K562 (cell line): ENCODE data around the gene PHACTR2. TPM values are rescaled to one million over a fixed set of nuclear protein-coding genes. Genes with fewer than 3 reads are reported as not detected.

ENCODE experiments used
- ARID2 ChIP-seq: fragments of 450-650 bp; IDR thresholded peaks from 2 replicates; pipeline ENCODE4 v1.6.1; 2017; ENCODE audit warnings: antibody characterized with exemption, mild to moderate bottlenecking
- BRF1 ChIP-seq: IDR thresholded peaks from 3 replicates; pipeline ENCODE4 v1.6.1; 2011; ENCODE audit warnings: borderline replicate concordance, mild to moderate bottlenecking; ENCODE audit not compliant: insufficient read length; ENCODE audit errors: extremely low read depth
- E2F8 ChIP-seq: fragments of 450-650 bp; IDR thresholded peaks from 2 replicates; pipeline ENCODE4 v1.7.1; 2018; ENCODE audit warnings: mild to moderate bottlenecking, low read depth; ENCODE audit not compliant: partially characterized antibody
- ESRRB ChIP-seq: fragments of 250-450 bp; sonication (Bioruptor Pico); IDR thresholded peaks from 2 replicates; pipeline ENCODE4 v1.5.0; 2020; ENCODE audit warnings: mild to moderate bottlenecking, moderate library complexity, borderline replicate concordance
- FOXA1 ChIP-seq: fragments of 450-650 bp; IDR thresholded peaks from 2 replicates; pipeline ENCODE4 v1.6.1; 2016; ENCODE audit warnings: mild to moderate bottlenecking, borderline replicate concordance
- MBD2 ChIP-seq: sonication (generic); IDR thresholded peaks from 2 replicates; pipeline ENCODE4 v1.6.1; 2016; ENCODE audit warnings: low read depth, borderline replicate concordance
- NFE2L1 ChIP-seq: fragments of 450-650 bp; IDR thresholded peaks from 2 replicates; pipeline ENCODE4 v1.6.1; 2016; ENCODE audit warnings: missing genetic modification characterization, low read depth, mild to moderate bottlenecking, missing compliant biosample characterization, moderate library complexity, borderline replicate concordance
- NFIC ChIP-seq: fragments of 450-650 bp; IDR thresholded peaks from 2 replicates; pipeline ENCODE4 v1.6.1; 2017; ENCODE audit warnings: mild to moderate bottlenecking, inconsistent platforms
- PHB2 ChIP-seq: fragments of 450-650 bp; IDR thresholded peaks from 2 replicates; pipeline ENCODE4 v1.6.1; 2017; ENCODE audit warnings: low read depth
- TAF1 ChIP-seq: IDR thresholded peaks from 2 replicates; pipeline ENCODE4 v1.6.1; 2011; ENCODE audit warnings: mild to moderate bottlenecking, low read length, moderate library complexity; ENCODE audit not compliant: insufficient read depth, control insufficient read depth, severe bottlenecking; ENCODE audit errors: extremely low read depth
- TEAD1 ChIP-seq, 2 experiments: fragments of 450-650 bp in 1 of 2; sonication (generic) in 1 of 2; formaldehyde crosslinking; IDR thresholded peaks; 2 replicates each; pipeline versions ENCODE4 v1.4.0 to v1.8.0; 2020 to 2022; ENCODE audit warnings: mild to moderate bottlenecking in 2 of 2, missing genetic modification reagents in 1 of 2
- TEAD4 ChIP-seq, 2 experiments: sonication (generic) in 1 of 2; formaldehyde crosslinking in 1 of 2; IDR thresholded peaks; 2 replicates each; pipeline versions ENCODE4 v1.6.1 to v1.8.0; 2012 to 2022; ENCODE audit warnings: borderline replicate concordance in 1 of 2, inconsistent platforms in 1 of 2, low read length in 1 of 2, mild to moderate bottlenecking in 1 of 2, missing genetic modification reagents in 1 of 2
- ZBTB34 ChIP-seq: fragments of 250-450 bp; sonication (Bioruptor Pico); IDR thresholded peaks from 2 replicates; pipeline ENCODE4 v1.8.0; 2021; ENCODE audit warnings: mild to moderate bottlenecking, moderate library complexity
- ZC3H8 ChIP-seq: fragments of 450-650 bp; IDR thresholded peaks from 2 replicates; pipeline ENCODE4 v1.6.1; 2017
- ZNF407 ChIP-seq: fragments of 450-650 bp; IDR thresholded peaks from 2 replicates; pipeline ENCODE4 v1.6.1; 2016; ENCODE audit warnings: low read depth
- polyA plus RNA-seq, 8 experiments: library from polyadenylated mRNA; depleted of rRNA in 4 of 8; stranded (reverse) in 5 of 8; unstranded in 3 of 8; fragments of >200 nt; fragmentation: Nextera tagmentation in 2 of 8; fragmentation: Illumina TruSeq in 1 of 8; extraction: Ambion mirVana in 2 of 8; extraction: Trizol in 1 of 8; gene quantifications; 2 replicates each; pipeline versions ENCODE4 v1.2.1 to v1.2.3, GENCODE V29; 2011 to 2014; ENCODE audit warnings: inconsistent platforms in 1 of 8, missing spikeins in 1 of 8
- total RNA-seq, 7 experiments: library from RNA; depleted of rRNA in 6 of 7; stranded (reverse); fragments of >200 nt in 6 of 7; fragmentation: Illumina TruSeq in 2 of 7; extraction: Trizol in 2 of 7; gene quantifications; 2 replicates each; pipeline versions ENCODE4 v1.2.1 to v1.2.3, GENCODE V29; 2011 to 2021; ENCODE audit warnings: low replicate concordance in 1 of 7

The PHACTR2 gene
- total and polyA plus RNA-seq, 9 of the 15 experiments (the other 6 are each of a cell fraction or from before 2014, with no cell fraction given), result 5.3 to 52.5 (median 22.9) TPM

GRCh38 chr6:143802833-143803565, 125.2 kb downstream of the PHACTR2 start (continued):
- TF ChIP-seq NFE2L1 (no peak), TEAD4 (IDR thresholded peaks at IDR 0.05; ENCODE audit: low read length) (no peak), TEAD4 (CRISPR knock-in tag; IDR thresholded peaks at IDR 0.05; ENCODE audit: borderline replicate concordance) (no peak), TEAD1 (CRISPR knock-in tag; IDR thresholded peaks at IDR 0.05) (no peak), NFIC (no peak), TAF1 (no peak), MBD2 (no peak), PHB2 (no peak), ZBTB34 (CRISPR knock-in tag) (no peak), BRF1 (no peak), ZC3H8 (no peak), E2F8 (no peak), ZNF407 (no peak), FOXA1 (no peak), ARID2 (no peak), ESRRB (CRISPR knock-in tag) (no peak)
